ENCODE results near the gene ACAP2. TPM values are rescaled to one million over a fixed set of nuclear protein-coding genes. Genes with fewer than 3 reads are reported as not detected.

The ACAP2 gene
- total and polyA plus RNA-seq, 10 donors, result 11.2 to 127 (median 97.9) TPM

- Histone ChIP-seq H3K36me3 (peaks cover 0 to 8% (median 0%) of the 10 kb centered on the region in 6 donors), H3K4me1 (peaks cover 5 to 86% (median 33%) of the 10 kb centered on the region in 6 donors), H3K4me3 (no peak overlapping the region), H3K27ac (no peak overlapping the region), H3K27me3 (replicated peaks in 1 of 7) (no peaks in the 10 kb centered on the region), H3K9me3 (no peaks in the 10 kb centered on the region)
- no peak for DNase-seq
- intact Hi-C loops (cut with DNase I; ENCODE audit: low total_unique reads), result no loop called here
- 90 to 96% (median 93%) methylated on average over 4 of the region's 4 CpGs for WGBS, 5 donors
- TF ChIP-seq POLR2AphosphoS5 (IDR thresholded peaks at IDR 0.05), result no peak
These were observed 21.4 kb downstream of the ACAP2 start for GRCh38 chr3:195421400-195421799.

- DNase-seq, result no peak
- H3K27ac ChIP-seq, result no peak overlapping the region
- no peaks in the 10 kb centered on the region for H3K27me3 ChIP-seq (replicated peaks in 1 of 7)
- no peak for TF ChIP-seq POLR2A (IDR thresholded peaks at IDR 0.05)
- no peak for TF ChIP-seq POLR2AphosphoS5 (IDR thresholded peaks at IDR 0.05)
- no peak for TF ChIP-seq CTCF (IDR thresholded peaks at IDR 0.05 in 8 of 11, conservative IDR thresholded peaks at IDR 0.05 in 3 of 11)
- peaks cover 0 to 87% (median 21%) of the 10 kb centered on the region in 6 donors for H3K4me1 ChIP-seq
- intact Hi-C loops (cut with DNase I; ENCODE audit: low total_unique reads), result no loop called here
- no peak overlapping the region for H3K4me3 ChIP-seq
- no peaks in the 10 kb centered on the region for H3K9me3 ChIP-seq
- WGBS, 5 donors, result 91 to 94% (median 92%) methylated on average over 4 of the region's 4 CpGs
- peaks cover 0 to 15% (median 0%) of the 10 kb centered on the region in 6 donors for H3K36me3 ChIP-seq
These were observed 26.0 kb downstream of the ACAP2 start for GRCh38 chr3:195416795-195417194.

- Histone ChIP-seq H3K4me3 (no peak overlapping the region), H3K4me1 (peaks cover 0 to 93% (median 29%) of the 10 kb centered on the region in 6 donors), H3K27me3 (replicated peaks in 1 of 7) (no peaks in the 10 kb centered on the region), H3K36me3 (peaks cover 0 to 29% (median 0%) of the 10 kb centered on the region in 6 donors), H3K9me3 (peaks cover 0 to 13% (median 6%) of the 10 kb centered on the region in 8 donors), H3K27ac (no peak overlapping the region)
- intact Hi-C loops (cut with DNase I; ENCODE audit: low total_unique reads), result no loop called here
- TF ChIP-seq POLR2A (IDR thresholded peaks at IDR 0.05) (no peak), CTCF (IDR thresholded peaks at IDR 0.05 in 8 of 11, conservative IDR thresholded peaks at IDR 0.05 in 3 of 11) (no peak), POLR2AphosphoS5 (IDR thresholded peaks at IDR 0.05) (no peak)
- no peak for DNase-seq
These were observed 31.0 kb downstream of the ACAP2 start for GRCh38 chr3:195411836-195412235.

GRCh38 chr3:195410546-195410945, 32.3 kb downstream of the ACAP2 start:
- TF ChIP-seq POLR2AphosphoS5 (IDR thresholded peaks at IDR 0.05), result no peak
- no peak for TF ChIP-seq CTCF (IDR thresholded peaks at IDR 0.05 in 8 of 11, conservative IDR thresholded peaks at IDR 0.05 in 3 of 11)
- no peak for TF ChIP-seq POLR2A (IDR thresholded peaks at IDR 0.05)
- peaks cover 0 to 95% (median 37%) of the 10 kb centered on the region in 6 donors for H3K4me1 ChIP-seq
- intact Hi-C loops (cut with DNase I; ENCODE audit: low total_unique reads), result no loop called here
- peaks cover 0 to 29% (median 0%) of the 10 kb centered on the region in 6 donors for H3K36me3 ChIP-seq
- no peak overlapping the region for H3K27ac ChIP-seq
- H3K4me3 ChIP-seq, result no peak overlapping the region
- no peaks in the 10 kb centered on the region for H3K27me3 ChIP-seq (replicated peaks in 1 of 7)
- H3K9me3 ChIP-seq, result peaks cover 0 to 13% (median 6%) of the 10 kb centered on the region in 8 donors
- no peak for DNase-seq
- 92 to 99% (median 95%) methylated on average over 4 of the region's 4 CpGs for WGBS, 5 donors

All from spleen (tissue), 11 donors.